Neural progenitor cell (in vitro differentiated cells): Measurements from ENCODE around the gene ZFP3.

ENCODE experiments used
- EZH2 ChIP-seq: fragments of 200-600 bp; sonication (generic); IDR thresholded peaks from 2 replicates; pipeline ENCODE4 v1.6.1; 2017; ENCODE audit warnings: antibody characterized with exemption, mild to moderate bottlenecking, moderate library complexity
- EZH2phosphoT487 ChIP-seq: fragments of 200-600 bp; sonication (generic); IDR thresholded peaks from 2 replicates; pipeline ENCODE4 v1.6.1; 2017; ENCODE audit warnings: antibody characterized with exemption
- TF ChIP-seq, protein P1 (sequence below): fragments of 200-600 bp; sonication (generic); IDR thresholded peaks from 2 replicates; pipeline ENCODE4 v1.5.1; 2017; ENCODE audit warnings: antibody characterized with exemption, mild to moderate bottlenecking

DNA sequence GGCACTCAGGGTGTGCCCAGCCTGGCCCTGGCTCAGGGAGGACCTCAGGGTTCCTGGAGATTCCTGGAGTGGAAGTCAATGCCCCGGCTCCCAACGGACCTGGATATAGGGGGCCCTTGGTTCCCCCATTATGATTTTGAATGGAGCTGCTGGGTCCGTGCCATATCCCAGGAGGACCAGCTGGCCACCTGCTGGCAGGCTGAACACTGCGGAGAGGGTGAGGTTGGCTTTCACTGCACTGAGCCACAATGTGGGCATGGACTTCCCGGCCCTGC, 61.1 kb downstream of the ZFP3 start:
- TF ChIP-seq, protein P1, sequence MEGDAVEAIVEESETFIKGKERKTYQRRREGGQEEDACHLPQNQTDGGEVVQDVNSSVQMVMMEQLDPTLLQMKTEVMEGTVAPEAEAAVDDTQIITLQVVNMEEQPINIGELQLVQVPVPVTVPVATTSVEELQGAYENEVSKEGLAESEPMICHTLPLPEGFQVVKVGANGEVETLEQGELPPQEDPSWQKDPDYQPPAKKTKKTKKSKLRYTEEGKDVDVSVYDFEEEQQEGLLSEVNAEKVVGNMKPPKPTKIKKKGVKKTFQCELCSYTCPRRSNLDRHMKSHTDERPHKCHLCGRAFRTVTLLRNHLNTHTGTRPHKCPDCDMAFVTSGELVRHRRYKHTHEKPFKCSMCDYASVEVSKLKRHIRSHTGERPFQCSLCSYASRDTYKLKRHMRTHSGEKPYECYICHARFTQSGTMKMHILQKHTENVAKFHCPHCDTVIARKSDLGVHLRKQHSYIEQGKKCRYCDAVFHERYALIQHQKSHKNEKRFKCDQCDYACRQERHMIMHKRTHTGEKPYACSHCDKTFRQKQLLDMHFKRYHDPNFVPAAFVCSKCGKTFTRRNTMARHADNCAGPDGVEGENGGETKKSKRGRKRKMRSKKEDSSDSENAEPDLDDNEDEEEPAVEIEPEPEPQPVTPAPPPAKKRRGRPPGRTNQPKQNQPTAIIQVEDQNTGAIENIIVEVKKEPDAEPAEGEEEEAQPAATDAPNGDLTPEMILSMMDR = no peak
- TF ChIP-seq EZH2 (no peak), EZH2phosphoT487 (no peak)
